ENCODE data around the gene ATP6V1B1.

ATP6V1B1 gene

GRCh38 chr2:70935468-70936164, at the start of gene ATP6V1B1:
Gene ATP6V1B1, plus strand, starts transcription at chr2:70935900. Its CDS starts 55 bp downstream, at chr2:70935955.
- DNase-seq (ENCODE audit: low read depth): no peak

- no peak for DNase-seq (ENCODE audit: low read depth)
Observed at GRCh38 chr2:70886541-70886987, 49.1 kb upstream of the ATP6V1B1 start.

DNA sequence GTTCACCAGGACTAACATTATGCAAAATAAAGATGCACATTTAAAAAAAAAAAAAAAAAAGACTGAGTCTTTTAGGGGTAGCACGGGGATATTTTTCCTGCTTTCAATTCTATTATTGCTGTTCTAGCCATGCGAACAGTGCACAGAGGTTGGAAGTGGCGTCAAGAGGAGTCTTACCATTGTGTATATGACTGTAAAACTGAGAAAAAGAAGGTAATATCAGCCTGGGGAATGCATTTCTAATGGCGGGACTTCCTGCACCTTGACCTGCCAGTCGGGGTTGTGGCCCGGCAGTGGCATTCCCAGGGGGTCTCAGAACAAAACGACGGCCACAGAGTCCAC, 48.5 kb upstream of the ATP6V1B1 start:
- DNase-seq (ENCODE audit: low read depth): no peak

GRCh38 chr2:70887550-70888246, 48.0 kb upstream of the ATP6V1B1 start:
- DNase-seq (ENCODE audit: low read depth): no peak

DNA sequence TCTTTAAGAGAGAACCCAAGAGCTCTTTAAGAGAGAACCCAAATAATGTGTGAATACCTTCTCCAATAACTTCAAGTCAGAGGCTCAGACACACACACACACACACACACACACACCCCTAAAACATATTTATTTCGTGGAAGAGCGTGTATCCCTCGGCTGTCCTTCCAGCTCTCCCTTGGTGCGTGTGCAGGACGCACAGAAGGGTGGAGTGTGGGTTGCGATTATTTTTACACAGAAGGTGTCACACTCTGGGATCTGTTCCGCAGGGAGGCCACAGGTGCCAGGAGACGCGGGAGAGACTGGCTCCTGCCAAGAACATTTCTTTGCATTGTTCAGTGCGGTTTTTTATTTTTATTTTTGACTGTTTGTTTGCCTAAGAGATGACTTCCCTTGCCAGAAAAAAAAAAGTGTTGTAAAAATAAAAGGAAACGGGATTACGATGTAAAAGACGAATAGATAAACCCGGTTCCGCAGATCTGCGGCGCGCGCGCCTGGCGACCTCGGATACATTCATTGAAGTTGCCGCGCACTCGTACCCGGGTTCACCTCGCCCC, 47.3 kb upstream of the ATP6V1B1 start:
- DNase-seq (ENCODE audit: low read depth): no peak

GRCh38 chr2:70888923-70889715, 46.6 kb upstream of the ATP6V1B1 start:
- no peak for DNase-seq (ENCODE audit: low read depth)

DNA sequence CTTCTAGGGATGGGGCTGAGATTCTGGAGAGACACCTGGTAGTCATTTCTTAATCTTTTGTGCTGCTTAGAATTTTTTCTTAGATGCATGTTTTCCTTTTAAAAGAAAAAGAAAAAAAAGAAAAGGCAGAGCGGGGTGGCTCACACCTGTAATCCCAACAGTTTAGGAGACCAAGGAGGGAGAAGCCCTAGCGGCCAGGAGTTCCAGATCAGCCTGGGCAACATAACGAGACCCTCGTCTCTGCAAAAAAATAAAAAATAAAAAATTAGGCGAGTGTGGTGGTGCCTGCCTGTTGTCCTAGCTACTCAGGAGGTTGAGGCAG, 46.0 kb upstream of the ATP6V1B1 start:
- no peak for DNase-seq (ENCODE audit: low read depth)

DNA sequence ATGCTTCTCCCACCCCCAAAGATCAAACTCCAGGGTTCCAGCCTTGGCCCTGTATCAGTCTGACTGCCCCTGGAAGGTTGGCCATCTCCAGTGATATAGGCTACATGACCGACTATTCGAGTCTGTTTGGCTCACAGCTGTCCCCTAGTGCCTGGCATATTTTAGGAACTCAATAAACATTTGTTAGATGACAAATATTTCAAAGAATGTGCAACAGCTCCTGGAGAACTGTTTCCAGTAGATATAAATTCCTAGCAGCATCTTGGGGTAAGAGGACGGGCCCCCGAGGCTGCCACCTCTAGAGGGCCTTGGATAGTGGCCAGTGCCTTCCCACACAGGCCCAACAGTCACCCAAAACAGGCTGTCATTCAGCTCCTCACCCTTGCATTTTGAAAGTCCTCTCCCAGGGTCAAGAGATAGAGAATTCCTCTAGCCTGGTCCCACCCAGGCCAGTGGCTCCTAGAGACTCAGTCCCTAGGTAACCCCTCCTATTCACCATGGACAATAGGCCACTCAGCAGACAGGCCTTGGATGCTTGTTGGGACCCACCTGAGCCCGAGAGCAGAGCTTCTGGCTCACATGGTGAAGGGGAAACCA, 45.1 kb upstream of the ATP6V1B1 start:
- no peak for DNase-seq (ENCODE audit: low read depth)

GRCh38 chr2:70891572-70892357, 43.9 kb upstream of the ATP6V1B1 start:
- DNase-seq (ENCODE audit: low read depth): no peak

DNA sequence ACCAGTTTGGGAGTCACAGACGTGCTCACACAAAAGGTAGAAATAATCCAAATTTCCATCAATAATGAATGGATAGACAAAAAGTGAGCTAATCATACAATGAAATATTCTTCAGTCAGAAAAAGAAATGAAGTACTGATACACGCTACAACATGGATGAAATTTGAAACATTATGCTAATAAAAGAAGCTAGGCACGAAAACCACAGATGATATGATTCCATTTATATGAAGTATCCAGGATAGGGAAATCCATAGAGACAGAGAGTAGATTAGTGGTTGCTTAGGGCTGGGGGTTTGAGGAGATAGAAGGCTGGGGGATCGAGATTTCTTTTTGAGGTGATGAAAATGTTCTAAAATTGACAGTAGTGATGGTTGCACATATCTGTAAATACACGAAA, 43.0 kb upstream of the ATP6V1B1 start:
- no peak for DNase-seq (ENCODE audit: low read depth)

DNA sequence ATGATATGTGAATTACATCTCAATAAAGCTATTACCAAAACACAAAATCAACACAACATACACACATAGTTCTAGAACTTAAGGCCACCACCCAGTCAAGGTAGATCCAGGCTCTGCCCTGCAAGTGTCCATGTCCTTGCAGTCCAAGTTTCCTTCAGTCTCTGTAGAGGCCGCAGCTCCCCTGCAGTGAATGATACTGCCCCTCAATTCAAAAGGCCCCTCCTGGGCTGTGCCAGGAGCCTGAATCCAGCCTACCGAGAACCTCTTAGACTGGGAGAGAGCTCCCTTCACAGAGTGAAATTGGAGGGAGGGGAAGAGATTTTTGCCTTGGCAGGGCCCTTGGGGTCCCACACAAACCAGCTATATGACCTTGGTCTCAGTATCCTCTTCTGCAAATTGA, 42.5 kb upstream of the ATP6V1B1 start:
- no peak for DNase-seq (ENCODE audit: low read depth)

GRCh38 chr2:70894765-70895164, 40.9 kb upstream of the ATP6V1B1 start:
- no peak for DNase-seq (ENCODE audit: low read depth)

DNA sequence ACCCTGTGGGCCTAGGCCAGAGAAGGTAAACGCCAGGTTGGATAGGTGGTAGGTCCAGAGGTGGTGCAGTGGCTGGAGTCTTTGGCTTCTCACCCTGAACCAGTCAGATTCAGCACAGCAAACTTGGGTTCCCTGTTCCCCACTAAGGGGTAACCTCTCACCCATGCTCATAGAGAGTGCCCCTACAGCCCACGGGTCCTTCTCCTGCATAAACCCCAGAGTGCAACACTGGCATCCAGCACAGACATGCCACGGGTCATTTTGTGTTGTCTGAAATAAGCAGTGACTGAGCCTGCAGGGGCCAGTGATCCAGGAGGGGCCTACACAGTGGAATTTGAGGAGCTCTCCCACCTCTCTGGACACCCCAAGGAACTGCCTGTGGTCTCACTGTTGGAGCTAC, 40.5 kb upstream of the ATP6V1B1 start:
- no peak for DNase-seq (ENCODE audit: low read depth)

DNA sequence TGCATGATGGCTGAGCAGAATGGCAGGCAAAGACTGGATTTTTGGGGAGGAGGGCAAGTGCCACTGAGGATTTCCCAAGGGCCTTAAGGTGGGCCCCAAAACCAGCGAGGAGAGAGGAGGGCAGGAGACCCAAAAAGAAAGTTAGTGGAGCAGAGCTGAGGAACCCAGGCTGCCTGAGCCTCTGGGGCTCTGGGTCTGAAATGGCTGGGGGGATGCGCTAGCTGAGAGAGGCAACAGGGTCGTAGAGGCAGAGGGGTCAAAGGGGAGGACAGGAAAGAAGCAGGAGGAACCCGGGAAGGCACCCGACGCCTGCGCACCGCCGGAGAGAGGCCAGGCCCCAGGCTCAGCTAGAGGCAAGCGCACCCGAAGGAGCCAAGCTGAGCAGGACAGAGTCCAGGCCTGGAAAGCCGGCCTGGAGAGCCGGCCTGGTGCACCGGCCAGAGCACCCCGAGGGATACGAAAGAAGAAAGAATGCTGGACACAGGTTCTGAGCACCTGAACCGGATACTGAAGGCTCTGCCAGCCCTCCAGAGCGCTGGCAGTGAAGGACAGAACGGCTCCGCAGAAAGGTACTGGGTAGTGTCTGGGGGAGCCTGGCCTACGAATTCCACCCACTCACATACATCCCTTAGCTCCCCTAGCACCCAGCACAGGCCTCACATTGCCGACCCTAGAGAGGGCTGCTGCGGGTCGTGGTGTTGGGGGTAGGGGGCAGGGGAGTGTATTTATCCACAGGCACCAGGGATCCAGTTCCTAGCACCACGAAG, 39.5 kb upstream of the ATP6V1B1 start:
- DNase-seq (ENCODE audit: low read depth): no peak

GRCh38 chr2:70896765-70897202, 38.9 kb upstream of the ATP6V1B1 start:
- DNase-seq (ENCODE audit: low read depth): no peak

DNA sequence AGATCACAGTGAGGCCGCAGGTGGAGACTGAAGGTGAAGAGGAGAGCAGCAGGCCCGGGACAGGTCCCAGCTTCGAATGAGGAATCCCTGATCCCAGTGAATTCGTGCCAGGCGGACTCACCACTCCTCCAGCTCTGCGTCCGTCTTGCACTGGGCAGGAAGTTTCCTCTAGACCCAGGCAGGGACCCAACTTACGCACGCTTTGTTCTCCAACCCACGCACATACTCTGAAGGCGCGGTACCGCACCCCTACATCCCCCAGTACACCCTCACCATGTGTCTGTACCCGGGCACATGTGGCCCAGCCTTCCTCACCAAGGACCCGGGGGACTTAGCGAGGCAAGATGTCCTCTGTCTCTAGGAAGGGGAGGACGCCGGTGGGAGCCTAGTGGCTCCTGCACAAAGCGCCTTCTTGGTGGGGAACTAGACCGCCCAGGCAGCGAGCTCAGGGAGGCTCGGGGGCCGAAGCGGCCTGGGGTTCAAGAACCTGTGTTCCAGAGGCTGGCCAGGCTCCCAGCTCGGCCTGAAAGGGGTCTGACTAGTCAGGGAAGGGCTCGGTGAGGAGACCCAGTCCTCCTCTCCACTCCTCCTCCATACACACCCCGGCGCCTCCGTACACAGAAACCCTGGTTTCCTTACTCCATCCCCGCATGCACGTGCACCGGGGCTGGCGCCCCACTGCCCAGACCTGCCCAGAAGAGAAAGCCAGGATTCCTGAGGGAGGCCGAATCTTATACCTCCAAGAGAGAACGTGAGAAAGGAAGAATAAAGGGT, 38.3 kb upstream of the ATP6V1B1 start:
- no peak for DNase-seq (ENCODE audit: low read depth)

DNA sequence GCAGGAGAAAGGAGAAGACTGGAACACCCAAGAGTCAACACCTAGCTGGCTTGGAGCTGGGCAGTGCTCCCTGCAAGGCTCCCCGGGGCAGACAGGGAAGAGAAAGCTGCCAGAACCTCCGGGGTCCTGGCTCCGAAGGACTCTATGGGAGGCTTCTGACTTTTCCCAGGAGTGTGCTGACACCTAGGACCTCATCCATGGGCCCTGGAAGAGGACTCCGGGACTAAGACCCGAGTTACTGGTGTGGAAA, 37.8 kb upstream of the ATP6V1B1 start:
- DNase-seq (ENCODE audit: low read depth): no peak

GRCh38 chr2:70898363-70899240, 37.1 kb upstream of the ATP6V1B1 start:
- DNase-seq (ENCODE audit: low read depth): no peak
